Mesendoderm (in vitro differentiated cells): ENCODE data around the gene STAU1.

ENCODE experiments used
- DNase-seq: peaks from one replicate; pipeline ENCODE4 v3.0.0; 2013
- H2AK5ac ChIP-seq: 2 replicates; pipeline ENCODE4 v1.6.1; 2013; ENCODE audit warnings: low read length, inconsistent platforms
- H2BK120ac ChIP-seq: 2 replicates; pipeline ENCODE4 v1.6.1; 2013; ENCODE audit warnings: low read depth, mild to moderate bottlenecking, low read length, moderate library complexity, mixed read lengths
- H2BK15ac ChIP-seq: replicated peaks from 2 replicates; pipeline ENCODE4 v1.6.1; 2013; ENCODE audit warnings: low read depth, mild to moderate bottlenecking, moderate library complexity
- H2BK5ac ChIP-seq: 2 replicates; pipeline ENCODE4 v1.6.1; 2013; ENCODE audit warnings: low read length, inconsistent platforms
- H3K18ac ChIP-seq: 2 replicates; pipeline ENCODE4 v1.6.1; 2013; ENCODE audit warnings: mild to moderate bottlenecking, low read length, mixed read lengths
- H3K23ac ChIP-seq: one replicate; pipeline ENCODE4 v1.6.1; 2013; ENCODE audit warnings: low read length
- H3K27ac ChIP-seq: 2 replicates; pipeline ENCODE4 v1.5.1; 2013; ENCODE audit warnings: low read depth, mild to moderate bottlenecking, inconsistent platforms, low read length, moderate library complexity
- H3K27me3 ChIP-seq: 2 replicates; pipeline ENCODE4 v1.6.1; 2013; ENCODE audit warnings: low read length, control low read depth, mild to moderate bottlenecking, inconsistent platforms; ENCODE audit not compliant: insufficient read depth, poor library complexity
- H3K36me3 ChIP-seq: 2 replicates; pipeline ENCODE4 v1.6.1; 2013; ENCODE audit warnings: low read length, inconsistent platforms; ENCODE audit not compliant: control insufficient read depth, insufficient read depth
- H3K4ac ChIP-seq: one replicate; pipeline ENCODE4 v1.6.1; 2013; ENCODE audit warnings: low read depth, mild to moderate bottlenecking, low read length, moderate library complexity
- H3K4me1 ChIP-seq: 2 replicates; pipeline ENCODE4 v1.6.1; 2013; ENCODE audit warnings: low read depth, low read length, inconsistent platforms; ENCODE audit not compliant: control insufficient read depth
- H3K4me2 ChIP-seq: 2 replicates; pipeline ENCODE4 v1.6.1; 2013; ENCODE audit warnings: low read length
- H3K4me3 ChIP-seq: 2 replicates; pipeline ENCODE4 v1.5.1; 2013; ENCODE audit warnings: mild to moderate bottlenecking, low read length
- H3K56ac ChIP-seq: one replicate; pipeline ENCODE4 v1.6.1; 2013; ENCODE audit warnings: low read length
- H3K79me1 ChIP-seq: 2 replicates; pipeline ENCODE4 v1.6.1; 2013; ENCODE audit warnings: low read length, inconsistent platforms
- H3K79me2 ChIP-seq: 2 replicates; pipeline ENCODE4 v1.6.1; 2013; ENCODE audit warnings: mild to moderate bottlenecking, low read length; ENCODE audit not compliant: control insufficient read depth, insufficient read depth
- H3K9ac ChIP-seq: 2 replicates; pipeline ENCODE4 v1.6.1; 2013; ENCODE audit warnings: low read length, inconsistent platforms
- H4K5ac ChIP-seq: one replicate; pipeline ENCODE4 v1.6.1; 2013; ENCODE audit warnings: low read length
- H4K8ac ChIP-seq: one replicate; pipeline ENCODE4 v1.6.1; 2013; ENCODE audit warnings: low read depth, mild to moderate bottlenecking, control low read depth, low read length, moderate library complexity
- WGBS: extraction: QIAGEN DNeasy Blood & Tissue Kit; methylation state at CpG from one replicate; pipeline ENCODE4 v1.1.7; 2013; ENCODE audit warnings: low lambda C conversion rate, missing lambda C conversion rate; ENCODE audit not compliant: insufficient coverage; ENCODE audit errors: extremely low coverage; 5-methylcytosine and 5-hydroxymethylcytosine counted together

STAU1 gene

DNA sequence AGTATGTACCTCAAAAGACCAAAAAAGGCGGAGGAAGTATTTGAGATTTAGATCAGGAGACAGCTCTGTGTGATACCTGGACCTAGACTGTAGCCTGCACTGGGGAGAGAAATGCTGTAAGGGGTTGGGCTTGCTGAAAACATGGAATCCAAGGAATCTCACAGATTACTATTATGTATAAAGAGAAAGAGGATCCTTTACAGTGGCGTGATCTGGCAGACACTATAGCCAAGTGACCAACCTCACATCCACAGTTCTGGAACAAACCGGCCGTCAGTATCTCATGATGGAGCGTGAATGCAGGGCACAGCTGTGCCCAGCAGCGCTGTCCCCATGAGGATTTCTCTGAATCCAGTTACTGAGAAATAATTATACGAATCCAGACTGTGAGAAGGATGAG lies 43.3 kb upstream of the STAU1 start:
- H3K27me3 ChIP-seq, result no peaks in the 10 kb centered on the region
- no peak overlapping the region for H3K4me2 ChIP-seq
- H2BK120ac ChIP-seq, result no peak overlapping the region
- H3K4me1 ChIP-seq, result no peaks in the 10 kb centered on the region
- peaks cover 24% of the 10 kb centered on the region for H3K36me3 ChIP-seq
- H3K27ac ChIP-seq, result no peak overlapping the region
- no peak overlapping the region for H3K4me3 ChIP-seq
- no peak overlapping the region for H2BK15ac ChIP-seq
- H3K9ac ChIP-seq, result no peak overlapping the region
- H3K79me1 ChIP-seq, result peaks cover 2% of the 10 kb centered on the region
- no peaks in the 10 kb centered on the region for H3K79me2 ChIP-seq
- no peak overlapping the region for H2BK5ac ChIP-seq
- H3K18ac ChIP-seq, result no peak overlapping the region
- no peak overlapping the region for H3K4ac ChIP-seq
- no peak overlapping the region for H3K23ac ChIP-seq
- no peak overlapping the region for H4K8ac ChIP-seq
- no CpG with 5 or more reads among the region's 7 CpGs for WGBS
- no peak overlapping the region for H4K5ac ChIP-seq
- DNase-seq, result no peak
- H2AK5ac ChIP-seq, result no peak overlapping the region
- no peak overlapping the region for H3K56ac ChIP-seq

GRCh38 chr20:49230561-49231133 lies 42.5 kb upstream of the STAU1 start:
- Histone ChIP-seq H3K79me2 (no peaks in the 10 kb centered on the region), H4K8ac (no peak overlapping the region), H3K27me3 (no peaks in the 10 kb centered on the region), H2BK5ac (no peak overlapping the region), H3K79me1 (peaks cover 2% of the 10 kb centered on the region), H3K56ac (no peak overlapping the region), H2BK120ac (no peak overlapping the region), H3K23ac (no peak overlapping the region), H3K4me3 (no peak overlapping the region), H3K4ac (no peak overlapping the region), H3K18ac (no peak overlapping the region), H3K4me2 (no peak overlapping the region), H3K9ac (no peak overlapping the region), H2AK5ac (no peak overlapping the region), H3K27ac (peak overlapping the region; percentile 54), H3K4me1 (no peaks in the 10 kb centered on the region), H4K5ac (no peak overlapping the region), H3K36me3 (peaks cover 22% of the 10 kb centered on the region), H2BK15ac (no peak overlapping the region)
- DNase-seq, result peak; percentile 87
- WGBS, result no CpG with 5 or more reads among the region's 8 CpGs

DNA sequence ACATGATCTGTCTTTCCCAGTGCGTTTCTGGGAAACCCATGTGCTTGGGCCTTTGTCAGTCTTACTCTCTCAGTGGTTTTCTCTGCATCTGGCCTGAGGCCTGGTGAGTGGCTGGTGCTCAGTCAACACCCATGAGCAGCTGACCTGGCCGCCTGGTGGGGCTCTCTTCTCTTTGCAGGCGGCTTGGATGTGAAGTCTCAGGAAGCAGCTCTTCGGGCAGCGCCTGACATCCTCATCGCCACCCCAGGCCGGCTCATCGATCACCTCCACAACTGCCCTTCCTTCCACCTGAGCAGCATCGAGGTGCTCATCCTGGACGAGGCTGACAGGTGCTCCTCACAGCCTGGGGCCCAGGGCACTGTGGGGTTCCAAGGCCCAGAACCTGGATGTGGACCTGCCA lies 41.9 kb upstream of the STAU1 start:
- no CpG with 5 or more reads among the region's 10 CpGs for WGBS
- Histone ChIP-seq H3K18ac (no peak overlapping the region), H3K79me2 (no peaks in the 10 kb centered on the region), H3K4me2 (no peak overlapping the region), H3K9ac (no peak overlapping the region), H3K56ac (no peak overlapping the region), H2BK120ac (no peak overlapping the region), H3K36me3 (peaks cover 18% of the 10 kb centered on the region), H3K4me3 (no peak overlapping the region), H3K4me1 (no peaks in the 10 kb centered on the region), H3K79me1 (no peaks in the 10 kb centered on the region), H3K4ac (no peak overlapping the region), H3K27ac (no peak overlapping the region), H2BK5ac (no peak overlapping the region), H3K27me3 (no peaks in the 10 kb centered on the region), H3K23ac (no peak overlapping the region), H2AK5ac (no peak overlapping the region), H4K8ac (no peak overlapping the region), H2BK15ac (no peak overlapping the region), H4K5ac (no peak overlapping the region)
- no peak for DNase-seq

GRCh38 chr20:49229381-49229780 lies 41.2 kb upstream of the STAU1 start:
- Histone ChIP-seq H3K79me2 (no peaks in the 10 kb centered on the region), H3K4me2 (no peak overlapping the region), H2AK5ac (no peak overlapping the region), H3K4me3 (no peak overlapping the region), H3K56ac (no peak overlapping the region), H3K23ac (no peak overlapping the region), H3K4ac (no peak overlapping the region), H4K8ac (no peak overlapping the region), H2BK15ac (no peak overlapping the region), H3K27ac (no peak overlapping the region), H3K9ac (no peak overlapping the region), H4K5ac (no peak overlapping the region), H3K18ac (no peak overlapping the region), H2BK5ac (no peak overlapping the region), H3K36me3 (peaks cover 15% of the 10 kb centered on the region), H3K79me1 (no peaks in the 10 kb centered on the region), H3K27me3 (no peaks in the 10 kb centered on the region), H2BK120ac (no peak overlapping the region), H3K4me1 (no peaks in the 10 kb centered on the region)
- DNase-seq, result no peak
- WGBS, result no CpG with 5 or more reads among the region's 2 CpGs

DNA sequence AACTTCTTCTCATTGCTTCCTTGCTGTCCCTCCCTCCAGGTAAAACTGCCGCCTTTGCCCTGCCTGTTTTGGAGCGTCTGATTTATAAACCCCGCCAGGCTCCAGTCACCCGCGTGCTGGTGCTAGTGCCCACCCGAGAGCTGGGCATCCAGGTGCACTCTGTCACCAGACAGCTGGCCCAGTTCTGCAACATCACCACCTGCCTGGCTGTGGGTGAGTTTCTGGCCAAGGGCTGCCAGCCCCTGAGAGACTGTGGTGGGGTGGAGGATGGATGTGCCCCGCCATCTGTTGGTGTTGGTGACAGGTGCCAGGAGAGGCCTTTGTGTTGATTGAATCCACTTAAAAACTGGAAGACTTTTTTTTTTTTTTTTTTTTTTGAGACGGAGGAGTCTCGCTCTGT lies 40.5 kb upstream of the STAU1 start:
- H3K56ac ChIP-seq, result no peak overlapping the region
- H3K27ac ChIP-seq, result no peak overlapping the region
- H3K4ac ChIP-seq, result no peak overlapping the region
- H3K4me1 ChIP-seq, result no peaks in the 10 kb centered on the region
- no peak overlapping the region for H3K9ac ChIP-seq
- no CpG with 5 or more reads among the region's 9 CpGs for WGBS
- H2BK120ac ChIP-seq, result no peak overlapping the region
- H3K23ac ChIP-seq, result no peak overlapping the region
- H3K4me2 ChIP-seq, result no peak overlapping the region
- H3K79me1 ChIP-seq, result no peaks in the 10 kb centered on the region
- H2BK5ac ChIP-seq, result no peak overlapping the region
- no peak overlapping the region for H3K18ac ChIP-seq
- no peak overlapping the region for H4K8ac ChIP-seq
- no peak overlapping the region for H3K4me3 ChIP-seq
- H2BK15ac ChIP-seq, result no peak overlapping the region
- DNase-seq, result no peak
- H4K5ac ChIP-seq, result no peak overlapping the region
- no peaks in the 10 kb centered on the region for H3K27me3 ChIP-seq
- H3K36me3 ChIP-seq, result peaks cover 15% of the 10 kb centered on the region
- no peak overlapping the region for H2AK5ac ChIP-seq
- no peaks in the 10 kb centered on the region for H3K79me2 ChIP-seq

DNA sequence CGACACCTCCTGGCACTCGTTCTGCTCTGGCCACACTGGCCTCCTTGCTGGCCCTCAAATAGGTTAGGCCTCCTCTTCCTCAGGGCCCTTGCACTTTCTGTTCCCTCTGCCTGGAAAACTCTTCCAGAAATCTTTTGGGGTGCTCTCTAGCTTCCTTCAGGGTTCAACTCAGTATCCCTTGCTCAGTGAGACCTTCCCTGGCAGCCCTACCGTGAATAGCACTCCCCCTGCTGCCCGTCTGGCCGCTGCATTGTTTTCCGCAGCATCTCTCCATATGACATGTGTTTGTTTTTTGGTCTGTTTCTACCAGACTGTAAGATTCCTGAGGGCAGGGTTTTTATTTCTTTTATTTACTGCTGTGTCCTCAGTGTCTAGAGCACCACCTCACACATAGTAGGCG lies 37.8 kb upstream of the STAU1 start:
- no peak overlapping the region for H3K56ac ChIP-seq
- H3K4ac ChIP-seq, result no peak overlapping the region
- no peak overlapping the region for H4K5ac ChIP-seq
- H3K9ac ChIP-seq, result no peak overlapping the region
- no peak overlapping the region for H4K8ac ChIP-seq
- no peak for DNase-seq
- H3K4me3 ChIP-seq, result no peak overlapping the region
- no peak overlapping the region for H3K4me2 ChIP-seq
- H2BK15ac ChIP-seq, result no peak overlapping the region
- H2BK5ac ChIP-seq, result no peak overlapping the region
- no peak overlapping the region for H3K18ac ChIP-seq
- no peak overlapping the region for H3K27ac ChIP-seq
- H3K27me3 ChIP-seq, result no peaks in the 10 kb centered on the region
- H3K23ac ChIP-seq, result no peak overlapping the region
- no peak overlapping the region for H2BK120ac ChIP-seq
- WGBS, result no CpG with 5 or more reads among the region's 7 CpGs
- peaks cover 13% of the 10 kb centered on the region for H3K36me3 ChIP-seq
- no peaks in the 10 kb centered on the region for H3K4me1 ChIP-seq
- no peak overlapping the region for H2AK5ac ChIP-seq
- no peaks in the 10 kb centered on the region for H3K79me1 ChIP-seq
- H3K79me2 ChIP-seq, result no peaks in the 10 kb centered on the region
